Endothelial cell of umbilical vein (primary cell): ENCODE data around the gene SNTA1. TPM values are rescaled to one million over a fixed set of nuclear protein-coding genes. Genes with fewer than 3 reads are reported as not detected.

Source experiments
- BruUV-seq: library from RNA; stranded (reverse); fragments of 400-500 nt; replicated peaks from 2 replicates; lab custom pipeline; 2021; lab: Mats Ljungman, UMichigan
- CTCF ChIA-PET: fragments of 300-600, 350-600 bp; sonication (Branson Sonifier 250); formaldehyde crosslinking; loops from one replicate; lab custom pipeline; 2021; ENCODE audit warnings: antibody characterized with exemption, inconsistent platforms; lab: Charles Lee
- POLR2A ChIA-PET: fragments of 300-600, 350-600 bp; sonication (Branson Sonifier 250); formaldehyde crosslinking; loops from one replicate; lab custom pipeline; 2021; ENCODE audit warnings: antibody characterized with exemption, inconsistent platforms; lab: Charles Lee
- DNase-seq: peaks from one replicate; pipeline ENCODE4 v3.0.0-alpha.2; 2011; ENCODE audit warnings: low read depth, low spot score
- FAIRE-seq: peaks from 2 replicates; lab custom pipeline; 2011; peaks lifted over from hg19 to GRCh38; lab: Jason Lieb, UNC
- H2AFZ ChIP-seq: 2 replicates; pipeline ENCODE4 v1.6.0; 2012; ENCODE audit warnings: low read depth, low read length, control low read depth, inconsistent platforms
- H3K27ac ChIP-seq: 2 replicates; pipeline ENCODE4 v1.5.1; 2011; ENCODE audit warnings: low read depth, mild to moderate bottlenecking, control low read depth, low read length, moderate library complexity; ENCODE audit not compliant: insufficient read depth
- H3K27me3 ChIP-seq, 2 experiments: 2 replicates each; pipeline versions ENCODE4 v1.6.0 to v1.6.1; 2011; ENCODE audit warnings: low read length in 2 of 2, mixed read lengths in 1 of 2; ENCODE audit not compliant: control insufficient read depth in 2 of 2, insufficient read depth in 2 of 2
- H3K36me3 ChIP-seq, 2 experiments: 2 replicates in 1 of 2; 3 replicates in 1 of 2; pipeline ENCODE4 v1.5.1; 2011; ENCODE audit warnings: low read length in 2 of 2, mild to moderate bottlenecking in 1 of 2, moderate library complexity in 1 of 2; ENCODE audit not compliant: control insufficient read depth in 2 of 2, insufficient read depth in 2 of 2; ENCODE audit errors: extremely low read depth in 1 of 2
- H3K4me1 ChIP-seq: 3 replicates; pipeline ENCODE4 v1.5.1; 2011; ENCODE audit warnings: mild to moderate bottlenecking, low read length; ENCODE audit not compliant: control insufficient read depth, insufficient read depth; ENCODE audit errors: extremely low read depth
- H3K4me2 ChIP-seq: 2 replicates; pipeline ENCODE4 v1.6.1; 2011; ENCODE audit warnings: low read length, control low read depth, mixed read lengths; ENCODE audit not compliant: insufficient read depth
- H3K4me3 ChIP-seq, 3 experiments: fragments of 200-600 bp in 1 of 3; sonication (generic), shearing (Covaris generic) in 1 of 3; replicated peaks in 1 of 3; 2 replicates each; pipeline ENCODE4 v1.5.1; 2011 to 2016; ENCODE audit warnings: control low read depth in 3 of 3, low read length in 3 of 3, mild to moderate bottlenecking in 2 of 3, inconsistent platforms in 1 of 3, low read depth in 1 of 3, moderate library complexity in 1 of 3; ENCODE audit not compliant: insufficient read depth in 1 of 3
- H3K79me2 ChIP-seq: 2 replicates; pipeline ENCODE4 v1.6.0; 2012; ENCODE audit warnings: low read length, inconsistent platforms; ENCODE audit not compliant: control insufficient read depth, insufficient read depth
- H3K9ac ChIP-seq: replicated peaks from 2 replicates; pipeline ENCODE3; 2011; ENCODE audit warnings: low read length, control low read depth; ENCODE audit not compliant: insufficient read depth; ENCODE audit errors: extremely low read depth
- H3K9me1 ChIP-seq: replicated peaks from 3 replicates; pipeline ENCODE4 v1.6.0; 2011; ENCODE audit warnings: mild to moderate bottlenecking, low read length; ENCODE audit not compliant: control insufficient read depth, insufficient read depth; ENCODE audit errors: extremely low read depth
- H3K9me3 ChIP-seq: replicated peaks from 2 replicates; pipeline ENCODE4 v1.5.1; 2012; ENCODE audit warnings: low read length, inconsistent platforms; ENCODE audit not compliant: control insufficient read depth, insufficient read depth
- H4K20me1 ChIP-seq: replicated peaks from 2 replicates; pipeline ENCODE3; 2011; ENCODE audit warnings: mild to moderate bottlenecking, low read length; ENCODE audit not compliant: control insufficient read depth, insufficient read depth; ENCODE audit errors: extremely low read depth
- CTCF ChIP-seq, 2 donors: IDR thresholded peaks; 1 replicate in 1 of 2; 2 replicates in 1 of 2; pipeline ENCODE4 v1.5.1; 2011; ENCODE audit warnings: low read length in 2 of 2, mild to moderate bottlenecking in 2 of 2, moderate library complexity in 2 of 2, control low read depth in 1 of 2, inconsistent platforms in 1 of 2, low read depth in 1 of 2; ENCODE audit not compliant: insufficient read depth in 1 of 2; ENCODE audit errors: extremely low read depth in 1 of 2
- EZH2 ChIP-seq: IDR thresholded peaks from 2 replicates; pipeline ENCODE4 v1.6.1; 2012; ENCODE audit warnings: borderline replicate concordance, low read depth, mild to moderate bottlenecking, moderate library complexity, low read length, inconsistent platforms; ENCODE audit not compliant: severe bottlenecking
- FOS ChIP-seq: IDR thresholded peaks from 2 replicates; pipeline ENCODE4 v1.6.1; 2011; ENCODE audit warnings: mild to moderate bottlenecking, low read length, moderate library complexity, borderline replicate concordance; ENCODE audit not compliant: insufficient read depth
- GATA2 ChIP-seq: IDR thresholded peaks from 2 replicates; pipeline ENCODE4 v1.7.0; 2011; ENCODE audit warnings: low read depth, mild to moderate bottlenecking, moderate library complexity, mixed read lengths, low read length; ENCODE audit not compliant: insufficient read length, insufficient read depth
- JUN ChIP-seq: IDR thresholded peaks from 2 replicates; pipeline ENCODE4 v1.6.1; 2011; ENCODE audit warnings: borderline replicate concordance, low read depth; ENCODE audit not compliant: insufficient read length, insufficient read depth
- MAX ChIP-seq: IDR thresholded peaks from 2 replicates; pipeline ENCODE4 v1.6.1; 2011; ENCODE audit not compliant: insufficient read depth, insufficient read length
- MYC ChIP-seq: IDR thresholded peaks from one replicate; pipeline ENCODE4 v1.6.1; 2011; ENCODE audit warnings: mild to moderate bottlenecking, low read depth, low read length
- POLR2A ChIP-seq: IDR thresholded peaks from 2 replicates; pipeline ENCODE4 v1.6.1; 2012; ENCODE audit warnings: low read depth, mild to moderate bottlenecking, control low read depth, low read length
- POLR2AphosphoS5 ChIP-seq: IDR thresholded peaks from 2 replicates; pipeline ENCODE4 v1.6.1; 2012; ENCODE audit warnings: low read depth, mild to moderate bottlenecking, control low read depth, low read length, moderate library complexity; ENCODE audit not compliant: insufficient read depth
- dilution Hi-C: fragments of 300-500 bp; cut with MboI; formaldehyde crosslinking; loops from one replicate; pipeline ENCODE4 v1.15.0; 2019; ENCODE audit warnings: low sequenced_read_pairs; ENCODE audit not compliant: extremely low pct_ligation_motif_present
- intact Hi-C: fragments of 100-400 bp; cut with micrococcal nuclease; formaldehyde crosslinking; loops from one replicate; pipeline ENCODE4 v1.10.0; 2022
- polyA plus RNA-seq, 4 experiments: library from polyadenylated mRNA; depleted of rRNA in 3 of 4; stranded (reverse) in 3 of 4; unstranded in 1 of 4; fragments of >200 nt; gene quantifications; 2 replicates each; pipeline versions ENCODE4 v1.2.1 to v1.2.3, GENCODE V29; 2011 to 2012; ENCODE audit warnings: missing spikeins in 1 of 4
- total RNA-seq: library from RNA; stranded (reverse); gene quantifications from 2 replicates; pipeline ENCODE4 v1.2.3, GENCODE V29; 2021

Gene SNTA1
- total and polyA plus RNA-seq, 2 donors (not counting 3 experiments of a cell fraction or from before 2014, with no cell fraction given): 5.2 to 6.0 TPM

GRCh38 chr20:33411242-33411641, 32.3 kb downstream of the SNTA1 start:
- intact Hi-C loops (no loop called here), dilution Hi-C loops (no loop called here)
- Histone ChIP-seq H3K36me3 (peaks cover 0 to 4% of the 10 kb centered on the region in 2 experiments), H3K27me3 (no peaks in the 10 kb centered on the region), H3K79me2 (no peaks in the 10 kb centered on the region), H3K4me3 (no peak overlapping the region), H2AFZ (no peak overlapping the region), H3K9me3 (no peaks in the 10 kb centered on the region), H3K4me2 (no peak overlapping the region), H3K9ac (no peak overlapping the region), H3K27ac (no peak overlapping the region), H4K20me1 (no peaks in the 10 kb centered on the region), H3K9me1 (no peaks in the 10 kb centered on the region), H3K4me1 (no peaks in the 10 kb centered on the region)
- TF ChIP-seq POLR2AphosphoS5: no peak
- no peak for TF ChIP-seq MYC
- TF ChIP-seq GATA2: no peak
- TF ChIP-seq FOS: no peak
- TF ChIP-seq POLR2A: no peak
- no peak for TF ChIP-seq CTCF (IDR thresholded peaks at IDR 0.05; ENCODE audit: extremely low read depth in 1 of 2, insufficient read depth in 1 of 2, low read depth in 1 of 2, low read length in 2 of 2)
- no peak for TF ChIP-seq EZH2
- TF ChIP-seq MAX: no peak
- TF ChIP-seq JUN: no peak
- POLR2A ChIA-PET: no interaction called here
- CTCF ChIA-PET: interaction anchor here (1.2 kb wide), 1 partner anchor 10 kb away, joined by 3 read pairs; the partner anchor contains the start of gene CDK5RAP1
- no peak for DNase-seq
- BruUV-seq: no TSS peak
- no peak for FAIRE-seq
